ENCODE measurements around the gene MAPK10.
"Not testable (repeated sequence)": the region's sequence is repeated elsewhere in the genome, so short reads cannot be mapped to it uniquely, and the experiment has no call there.

Gene MAPK10

GRCh38 chr4:86178211-86178610, 181.6 kb downstream of the MAPK10 start:
- no peak for DNase-seq

- DNase-seq = no peak
Observed at GRCh38 chr4:86174506-86174905, 185.3 kb downstream of the MAPK10 start.

- not testable (repeated sequence) for DNase-seq
Observed at GRCh38 chr4:86168335-86168734, 191.5 kb downstream of the MAPK10 start.

GRCh38 chr4:86160426-86160825, 199.4 kb downstream of the MAPK10 start:
- DNase-seq = no peak

GRCh38 chr4:86159216-86159615, 200.6 kb downstream of the MAPK10 start:
- no peak for DNase-seq

- DNase-seq = no peak
Observed at GRCh38 chr4:86156531-86156930, 203.3 kb downstream of the MAPK10 start.

GRCh38 chr4:86155766-86156165, 204.1 kb downstream of the MAPK10 start:
- DNase-seq = no peak

GRCh38 chr4:86152454-86152853, 207.4 kb downstream of the MAPK10 start:
- no peak for DNase-seq

- DNase-seq = no peak
Observed at GRCh38 chr4:86151196-86151595, 208.7 kb downstream of the MAPK10 start.

GRCh38 chr4:86141161-86141560, 218.7 kb downstream of the MAPK10 start:
- no peak for DNase-seq

- DNase-seq = no peak
Observed at GRCh38 chr4:86132468-86132867, 227.4 kb downstream of the MAPK10 start.

GRCh38 chr4:86131456-86131855, 228.4 kb downstream of the MAPK10 start:
- no peak for DNase-seq

- DNase-seq = no peak
Observed at GRCh38 chr4:86130160-86130933, 229.5 kb downstream of the MAPK10 start.

GRCh38 chr4:86129546-86129945, 230.3 kb downstream of the MAPK10 start:
- DNase-seq = no peak

- DNase-seq = no peak
Observed at GRCh38 chr4:86122404-86122803, 237.4 kb downstream of the MAPK10 start.

GRCh38 chr4:86118711-86119110, 241.1 kb downstream of the MAPK10 start:
- no peak for DNase-seq

- no peak for DNase-seq
Observed at GRCh38 chr4:86117705-86118302, 242.0 kb downstream of the MAPK10 start.

GRCh38 chr4:86114563-86114962, 245.3 kb downstream of the MAPK10 start:
- no peak for DNase-seq

- no peak for DNase-seq
Observed at GRCh38 chr4:86108834-86109233, 251.0 kb downstream of the MAPK10 start.

GRCh38 chr4:86108137-86108536, 251.7 kb downstream of the MAPK10 start:
- DNase-seq = no peak

- DNase-seq = no peak
Observed at GRCh38 chr4:86107112-86107511, 252.7 kb downstream of the MAPK10 start.

- no peak for DNase-seq
Observed at GRCh38 chr4:86106475-86106874, 253.4 kb downstream of the MAPK10 start.

GRCh38 chr4:86101841-86102240, 258.0 kb downstream of the MAPK10 start:
- no peak for DNase-seq

GRCh38 chr4:86101410-86101809, 258.4 kb downstream of the MAPK10 start:
- DNase-seq = no peak

Data from suppressor macrophage treated with lipopolysaccharide for 4 hours (primary cell).